SU-DHL-6 (cell line): ENCODE results near the gene IGSF11.

Source experiments
- H2AFZ ChIP-seq: fragments of 200-600 bp; sonication (generic); 2 replicates; pipeline ENCODE4 v1.6.1; 2014; ENCODE audit warnings: low read depth, mild to moderate bottlenecking, moderate library complexity, mixed read lengths, antibody characterized with exemption, low read length; ENCODE audit not compliant: severe bottlenecking
- H3F3A ChIP-seq: fragments of 200-600 bp; shearing (Covaris generic); 2 replicates; pipeline ENCODE4 v1.6.0; 2016; ENCODE audit warnings: antibody characterized with exemption, mild to moderate bottlenecking; ENCODE audit not compliant: insufficient read depth
- H3K27ac ChIP-seq: fragments of 200-600 bp; sonication (generic); 2 replicates; pipeline ENCODE4 v1.5.1; 2016; ENCODE audit warnings: low read depth, mild to moderate bottlenecking, low read length, moderate library complexity, mixed read lengths
- H3K27me3 ChIP-seq: fragments of 200-600 bp; sonication (generic), shearing (Covaris generic); 2 replicates; pipeline ENCODE4 v1.6.0; 2014; ENCODE audit warnings: mild to moderate bottlenecking, low read length
- H3K36me3 ChIP-seq: fragments of 200-600 bp; sonication (generic); 2 replicates; pipeline ENCODE4 v1.6.1; 2014; ENCODE audit warnings: mild to moderate bottlenecking, low read length, mixed read lengths
- H3K4me2 ChIP-seq: fragments of 300-600, 200-600 bp; shearing (Covaris generic), sonication (generic); 2 replicates; pipeline ENCODE4 v1.6.0; 2014; ENCODE audit warnings: low read length, low read depth, mild to moderate bottlenecking; ENCODE audit not compliant: poor library complexity, severe bottlenecking
- H3K4me3 ChIP-seq: fragments of 200-600 bp; sonication (generic); 2 replicates; pipeline ENCODE4 v1.5.1; 2014; ENCODE audit warnings: antibody characterized with exemption, low read length, mild to moderate bottlenecking, mixed read lengths; ENCODE audit not compliant: insufficient read depth, poor library complexity, severe bottlenecking
- H3K79me2 ChIP-seq: fragments of 200-600 bp; sonication (generic); 2 replicates; pipeline ENCODE4 v1.6.1; 2014; ENCODE audit warnings: mild to moderate bottlenecking, low read length, moderate library complexity; ENCODE audit not compliant: insufficient read depth
- H3K9ac ChIP-seq: fragments of 200-600 bp; sonication (generic); 2 replicates; pipeline ENCODE4 v1.7.0; 2014; ENCODE audit warnings: mild to moderate bottlenecking, low read length
- H3K9me2 ChIP-seq: fragments of 200-600 bp; sonication (generic); replicated peaks from 2 replicates; pipeline ENCODE4 v1.6.1; 2014; ENCODE audit warnings: low read length; ENCODE audit not compliant: insufficient read depth
- H3K9me3 ChIP-seq: fragments of 200-600 bp; sonication (generic); 2 replicates; pipeline ENCODE4 v1.6.1; 2014; ENCODE audit warnings: low read length, mixed read lengths; ENCODE audit not compliant: insufficient read depth
- H4K20me1 ChIP-seq: fragments of 200-600 bp; sonication (generic); 2 replicates; pipeline ENCODE4 v1.6.1; 2014; ENCODE audit warnings: low read depth, mild to moderate bottlenecking, antibody characterized with exemption, low read length, moderate library complexity, mixed read lengths
- EZH2phosphoT487 ChIP-seq: fragments of 200-600 bp; sonication (generic), shearing (Covaris generic); conservative IDR thresholded peaks from 2 replicates; pipeline ENCODE4 v1.6.1; 2018; ENCODE audit warnings: mild to moderate bottlenecking, antibody characterized with exemption, low read length, moderate library complexity, mixed read lengths
- TF ChIP-seq, protein P1 (sequence below): fragments of 200-600 bp; sonication (generic); IDR thresholded peaks from one replicate; pipeline ENCODE4 v1.5.1; 2017; ENCODE audit warnings: antibody characterized with exemption, mild to moderate bottlenecking, low read length, moderate library complexity; ENCODE audit not compliant: insufficient read depth, poor library complexity, severe bottlenecking

IGSF11 gene

DNA sequence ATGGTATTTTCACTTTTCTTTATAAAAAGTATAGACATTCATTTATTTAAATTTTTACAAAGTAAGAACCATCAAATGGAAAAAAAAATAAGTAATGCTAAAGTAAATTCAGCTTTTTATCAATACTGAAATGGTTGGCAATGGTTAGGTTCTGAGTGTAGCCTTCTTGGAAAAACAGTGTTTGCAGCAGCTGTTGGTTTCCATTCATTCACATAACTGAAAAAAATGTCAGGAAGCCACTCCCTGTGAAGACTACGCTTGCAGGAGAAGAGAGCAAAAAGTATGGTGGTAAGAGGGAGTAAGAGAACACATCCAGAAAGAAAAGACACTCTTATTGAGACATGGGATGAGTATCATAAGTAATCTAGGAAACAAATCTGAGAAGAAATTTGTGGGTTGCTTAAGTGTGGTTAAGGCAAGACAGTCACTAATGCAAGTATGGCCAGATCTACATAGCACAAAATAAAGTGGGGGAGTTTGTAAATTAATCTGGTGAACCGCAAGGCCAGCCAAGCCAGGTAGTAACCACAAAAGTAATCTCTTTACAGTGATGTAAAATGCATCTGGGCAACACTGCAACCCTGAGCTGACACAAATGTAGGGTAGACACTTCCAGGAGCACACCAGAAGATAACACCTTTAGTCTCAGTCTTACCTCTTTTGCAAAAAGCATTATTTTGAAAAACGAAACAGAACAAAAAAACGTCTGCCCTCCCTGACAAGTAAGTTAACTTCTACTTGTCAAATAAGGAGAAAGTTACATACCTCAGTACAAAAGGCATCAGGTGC lies 133.7 kb downstream of the IGSF11 start:
- Histone ChIP-seq H3K27ac (no peak overlapping the region), H3K9me3 (no peaks in the 10 kb centered on the region), H3K4me3 (no peak overlapping the region), H2AFZ (no peak overlapping the region), H3K4me2 (no peak overlapping the region), H3K9me2 (no peaks in the 10 kb centered on the region), H3F3A (no peaks in the 10 kb centered on the region), H3K79me2 (no peaks in the 10 kb centered on the region), H3K27me3 (no peaks in the 10 kb centered on the region), H3K36me3 (no peaks in the 10 kb centered on the region), H4K20me1 (no peaks in the 10 kb centered on the region), H3K9ac (no peak overlapping the region)
- TF ChIP-seq, protein P1, sequence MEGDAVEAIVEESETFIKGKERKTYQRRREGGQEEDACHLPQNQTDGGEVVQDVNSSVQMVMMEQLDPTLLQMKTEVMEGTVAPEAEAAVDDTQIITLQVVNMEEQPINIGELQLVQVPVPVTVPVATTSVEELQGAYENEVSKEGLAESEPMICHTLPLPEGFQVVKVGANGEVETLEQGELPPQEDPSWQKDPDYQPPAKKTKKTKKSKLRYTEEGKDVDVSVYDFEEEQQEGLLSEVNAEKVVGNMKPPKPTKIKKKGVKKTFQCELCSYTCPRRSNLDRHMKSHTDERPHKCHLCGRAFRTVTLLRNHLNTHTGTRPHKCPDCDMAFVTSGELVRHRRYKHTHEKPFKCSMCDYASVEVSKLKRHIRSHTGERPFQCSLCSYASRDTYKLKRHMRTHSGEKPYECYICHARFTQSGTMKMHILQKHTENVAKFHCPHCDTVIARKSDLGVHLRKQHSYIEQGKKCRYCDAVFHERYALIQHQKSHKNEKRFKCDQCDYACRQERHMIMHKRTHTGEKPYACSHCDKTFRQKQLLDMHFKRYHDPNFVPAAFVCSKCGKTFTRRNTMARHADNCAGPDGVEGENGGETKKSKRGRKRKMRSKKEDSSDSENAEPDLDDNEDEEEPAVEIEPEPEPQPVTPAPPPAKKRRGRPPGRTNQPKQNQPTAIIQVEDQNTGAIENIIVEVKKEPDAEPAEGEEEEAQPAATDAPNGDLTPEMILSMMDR = no peak
- no peak for TF ChIP-seq EZH2phosphoT487

DNA sequence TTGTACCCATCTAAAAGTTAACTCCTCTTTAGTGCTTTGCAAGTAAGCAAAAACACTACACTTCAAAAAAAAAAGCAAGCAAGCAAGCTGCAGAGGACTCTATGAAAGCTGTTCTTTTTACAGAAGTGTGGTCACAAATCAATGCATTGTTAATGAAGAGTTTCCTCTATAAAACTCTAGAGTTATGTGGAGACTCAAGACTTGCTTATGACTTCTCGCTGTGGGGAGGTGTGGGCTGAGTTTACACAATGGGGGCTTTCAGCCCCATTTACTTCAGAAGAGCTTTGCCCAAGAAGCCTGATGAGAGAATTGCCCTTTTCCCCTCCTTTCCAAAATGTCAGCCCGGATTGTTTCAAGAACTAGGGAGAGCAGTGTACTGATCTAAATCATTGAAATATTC lies 144.4 kb downstream of the IGSF11 start:
- no peaks in the 10 kb centered on the region for H3K9me2 ChIP-seq
- H3F3A ChIP-seq = no peaks in the 10 kb centered on the region
- no peak overlapping the region for H3K4me2 ChIP-seq
- no peak overlapping the region for H3K27ac ChIP-seq
- no peak overlapping the region for H3K4me3 ChIP-seq
- H3K27me3 ChIP-seq = no peaks in the 10 kb centered on the region
- H3K36me3 ChIP-seq = no peaks in the 10 kb centered on the region
- H3K79me2 ChIP-seq = no peaks in the 10 kb centered on the region
- TF ChIP-seq, protein P1 = no peak
- TF ChIP-seq EZH2phosphoT487 = no peak
- H3K9ac ChIP-seq = no peak overlapping the region
- no peak overlapping the region for H2AFZ ChIP-seq
- H3K9me3 ChIP-seq = no peaks in the 10 kb centered on the region
- H4K20me1 ChIP-seq = no peaks in the 10 kb centered on the region

DNA sequence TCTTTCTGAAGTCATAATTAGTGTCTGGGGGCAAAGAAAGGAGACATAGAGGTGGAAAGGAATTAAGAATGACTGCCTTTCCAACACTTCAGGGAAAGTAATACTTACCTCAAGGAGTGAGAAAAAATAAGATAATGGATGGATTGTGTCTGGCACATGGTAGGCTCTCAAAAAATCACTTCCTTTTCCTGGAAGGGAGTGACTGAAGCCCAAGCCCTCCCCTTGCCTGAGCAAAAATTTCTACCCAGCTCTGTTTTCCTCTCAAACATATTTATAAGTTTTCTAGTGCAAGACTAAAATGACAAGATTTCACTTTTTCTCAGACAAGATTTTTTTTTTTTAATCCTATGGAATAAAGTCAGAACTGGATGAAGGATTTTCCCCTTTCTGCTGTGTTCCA lies 145.0 kb downstream of the IGSF11 start:
- Histone ChIP-seq H3K9me3 (no peaks in the 10 kb centered on the region), H3K9me2 (no peaks in the 10 kb centered on the region), H3F3A (no peaks in the 10 kb centered on the region)

More for the DNA sequence above, 145.0 kb downstream of the IGSF11 start:
- Histone ChIP-seq H4K20me1 (no peaks in the 10 kb centered on the region), H3K4me3 (no peak overlapping the region), H3K27me3 (no peaks in the 10 kb centered on the region), H3K36me3 (no peaks in the 10 kb centered on the region), H3K79me2 (no peaks in the 10 kb centered on the region), H3K4me2 (no peak overlapping the region), H2AFZ (no peak overlapping the region), H3K9ac (no peak overlapping the region), H3K27ac (no peak overlapping the region)
- TF ChIP-seq EZH2phosphoT487 = no peak
- TF ChIP-seq, protein P1 = no peak
